Heart left ventricle (tissue), 16 donors: ENCODE results near the gene KCNC1. TPM values are rescaled to one million over a fixed set of nuclear protein-coding genes. Genes with fewer than 3 reads are reported as not detected.

ENCODE experiments used
- ATAC-seq, 4 donors: fragments of 200-7000 bp; cut with Tn5 transposase; one replicate each; pipeline ENCODE4 v1.9.1; 2020 to 2022; ENCODE audit warnings: moderate library complexity in 4 of 4, mild to moderate bottlenecking in 3 of 4, moderate number of reproducible peaks in 1 of 4
- DNase-seq, 5 donors: peaks; one replicate each; pipeline ENCODE4 v3.0.0-alpha.2; 2020
- H3K27ac ChIP-seq, 12 donors: fragments of 200-600 bp; sonication (generic) in 4 of 12; one replicate each; pipeline versions ENCODE4 v1.5.0 to v1.8.0; 2016 to 2022; ENCODE audit warnings: mild to moderate bottlenecking in 2 of 12
- H3K27me3 ChIP-seq, 9 donors: fragments of 200-600 bp; sonication (generic) in 2 of 9; one replicate each; pipeline versions ENCODE4 v1.5.1 to v1.8.0; 2016 to 2022; ENCODE audit warnings: mild to moderate bottlenecking in 3 of 9
- H3K36me3 ChIP-seq, 9 donors: fragments of 200-600 bp; sonication (generic) in 2 of 9; one replicate each; pipeline versions ENCODE4 v1.5.0 to v1.8.0; 2018 to 2022; ENCODE audit warnings: mild to moderate bottlenecking in 2 of 9
- H3K4me1 ChIP-seq, 12 donors: fragments of 200-600 bp; sonication (generic) in 4 of 12; one replicate each; pipeline versions ENCODE4 v1.5.0 to v1.8.0; 2016 to 2022; ENCODE audit warnings: mild to moderate bottlenecking in 3 of 12
- H3K4me3 ChIP-seq, 12 donors: fragments of 200-600 bp; sonication (generic) in 4 of 12; one replicate each; pipeline versions ENCODE4 v1.5.0 to v1.8.0; 2017 to 2022; ENCODE audit warnings: mild to moderate bottlenecking in 9 of 12, moderate library complexity in 4 of 12
- H3K9me3 ChIP-seq, 12 donors: fragments of 200-600 bp; sonication (generic) in 4 of 12; one replicate each; pipeline versions ENCODE4 v1.5.0 to v1.8.0; 2016 to 2022; ENCODE audit warnings: mild to moderate bottlenecking in 1 of 12
- CTCF ChIP-seq, 12 donors: fragments of 200-600 bp; sonication (generic) in 4 of 12; IDR thresholded peaks; one replicate each; pipeline versions ENCODE4 v1.5.0 to v1.8.0; 2018 to 2022; ENCODE audit warnings: antibody characterized with exemption in 12 of 12, mild to moderate bottlenecking in 5 of 12
- POLR2A ChIP-seq, 2 donors: fragments of 450-650 bp; IDR thresholded peaks; one replicate each; pipeline ENCODE4 v1.6.1; 2017; ENCODE audit warnings: antibody characterized with exemption in 2 of 2, mild to moderate bottlenecking in 2 of 2, moderate library complexity in 2 of 2
- WGBS, 4 donors: extraction: QIAGEN DNeasy Blood & Tissue Kit in 2 of 4; methylation state at CpG; one replicate each; pipeline versions ENCODE4 v1.1.5 to v1.1.7; 2013 to 2018; 5-methylcytosine and 5-hydroxymethylcytosine counted together
- intact Hi-C, 10 donors: fragments of 100-400 bp; cut with DNase I; formaldehyde crosslinking; loops; one replicate each; pipeline versions ENCODE4 v1.11.1 to v1.14.2; 2022
- polyA plus RNA-seq, 2 donors: library from polyadenylated mRNA; stranded (reverse); fragments of 200-250 nt; gene quantifications; one replicate each; pipeline ENCODE4 v1.2.3, GENCODE V29; 2013
- total RNA-seq, 9 donors: library from RNA; depleted of rRNA in 2 of 9; stranded (reverse); fragments of >200 nt in 2 of 9; fragmentation: NEBNext Ultra II Directional in 3 of 9; extraction: Animal tissue kit (Norgen Biotek cat#: 25700) in 3 of 9; gene quantifications; one replicate each; pipeline versions ENCODE4 v1.1.0 to v1.2.4, GENCODE V29; 2016 to 2023
- donor health status: ischemic (EF 13 %, LVEDD 7.1; RV severe dilation, severe dysfunction).
- donor health status: healthy with polysubstance abuse.
- donor health status: DM: no; HTN: yes; CAD: no.
- donor health status: DM: no; HTN: no; CAD: no.
- donor health status: ischemic (EF 25% LVEDD 6.9; RV normal size, moderate dysfunction).
- donor health status: ischemic (EF 25% LVEDD 5.7; RV mildly dilated, moderate dysfunction).
- donor health status: healthy.
- donor health status: DM: yes; HTN: yes; CAD: no.
- donor health status: ischemic (EF 35%, LVEDD 5.7; RV mildly dilated, moderate dysfunction).
- donor health status: nonischemic (EF 11% LVEDD 7.7; RV severe dilation, severe dysfunction).
- donor health status: DM: yes; HTN: yes; CAD: no.
- donor health status: PGD.
- donor health status: ischemic (EF 29% LVEDD 5.4; RV normal size, mild dysfunction).
- donor health status: nonischemic (EF 23%, LVEDD 6.1; RV moderate dilation, normal function).

Gene KCNC1
- total and polyA plus RNA-seq, 11 donors = 0.02 to 0.25 (median 0.05) TPM; not detected in 8

DNA sequence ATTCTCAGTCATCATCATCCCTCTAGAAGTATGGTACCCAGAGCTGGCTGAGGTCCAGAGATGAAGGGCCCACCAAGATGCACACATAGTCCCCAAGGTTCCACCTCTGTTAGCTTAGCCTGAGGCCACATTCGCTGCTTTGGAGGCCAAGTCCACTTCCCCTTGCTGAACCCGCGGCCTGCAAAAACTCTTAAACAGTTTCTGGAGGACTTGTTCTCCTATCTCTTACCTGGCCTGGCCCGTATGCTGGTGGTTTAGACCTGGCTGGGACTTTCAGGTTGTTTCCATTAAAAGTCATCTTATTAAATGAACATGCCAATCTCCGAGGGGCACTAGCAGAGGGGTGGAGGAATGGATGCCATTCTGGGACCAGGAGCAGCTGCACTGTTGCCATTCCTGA is 64.6 kb downstream of the KCNC1 start:
- H3K27ac ChIP-seq = peak overlapping the region in 10 of 12 donors; percentile 32 to 75 (median 69)

DNA sequence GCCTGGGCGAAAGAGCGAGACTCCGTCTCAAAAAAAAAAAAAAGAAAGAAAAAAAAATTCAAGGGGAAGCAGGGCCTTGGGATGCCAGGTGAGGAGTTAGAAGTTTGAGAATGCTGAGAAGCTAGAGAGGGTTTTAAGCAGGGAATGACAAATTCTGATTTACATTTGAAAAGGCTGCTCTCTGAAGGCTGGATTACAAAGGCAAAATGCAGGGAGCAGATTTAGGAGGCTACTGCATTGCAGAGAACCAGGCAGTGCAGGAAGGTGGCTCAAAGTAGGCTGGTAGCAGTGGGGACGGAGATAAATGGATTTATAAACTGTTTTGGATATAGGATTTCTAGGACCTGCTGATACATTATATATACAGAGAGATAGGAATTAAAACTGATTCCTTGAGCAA is 66.6 kb downstream of the KCNC1 start:
- Histone ChIP-seq H3K9me3 (no peaks in the 10 kb centered on the region), H3K4me1 (peaks cover 0 to 27% (median 7%) of the 10 kb centered on the region in 12 donors), H3K36me3 (no peaks in the 10 kb centered on the region), H3K27me3 (no peaks in the 10 kb centered on the region), H3K27ac (no peak overlapping the region), H3K4me3 (no peak overlapping the region)
- DNase-seq (no peak), ATAC-seq (no peak)
- no peak for TF ChIP-seq CTCF (IDR thresholded peaks at IDR 0.05)
- no peak for TF ChIP-seq POLR2A (IDR thresholded peaks at IDR 0.05)
- intact Hi-C loops = no loop called here
- WGBS, 4 donors = 95 to 98% (median 97%) methylated on average over 4 of the region's 4 CpGs

More for the DNA sequence above, 64.6 kb downstream of the KCNC1 start:
- Histone ChIP-seq H3K36me3 (no peaks in the 10 kb centered on the region), H3K4me1 (peaks cover 0 to 18% (median 6%) of the 10 kb centered on the region in 12 donors), H3K9me3 (no peaks in the 10 kb centered on the region), H3K27me3 (no peaks in the 10 kb centered on the region), H3K4me3 (no peak overlapping the region)
- DNase-seq = no peak
- 96 to 98% (median 97%) methylated on average over 5 of the region's 5 CpGs for WGBS, 4 donors
- no peak for ATAC-seq
- intact Hi-C loops = no loop called here
- TF ChIP-seq CTCF (IDR thresholded peaks at IDR 0.05) (no peak), POLR2A (IDR thresholded peaks at IDR 0.05) (no peak)

GRCh38 chr11:17802491-17802890 is 67.9 kb downstream of the KCNC1 start:
- ATAC-seq (no peak), DNase-seq (no peak)
- Histone ChIP-seq H3K9me3 (no peaks in the 10 kb centered on the region), H3K4me1 (peaks cover 0 to 35% (median 8%) of the 10 kb centered on the region in 12 donors), H3K4me3 (no peak overlapping the region), H3K27ac (no peak overlapping the region), H3K27me3 (no peaks in the 10 kb centered on the region), H3K36me3 (no peaks in the 10 kb centered on the region)
- intact Hi-C loops = no loop called here
- 91 to 98% (median 93%) methylated on average over 4 of the region's 4 CpGs for WGBS, 4 donors
- TF ChIP-seq POLR2A (IDR thresholded peaks at IDR 0.05) = no peak
- TF ChIP-seq CTCF (IDR thresholded peaks at IDR 0.05) = no peak

DNA sequence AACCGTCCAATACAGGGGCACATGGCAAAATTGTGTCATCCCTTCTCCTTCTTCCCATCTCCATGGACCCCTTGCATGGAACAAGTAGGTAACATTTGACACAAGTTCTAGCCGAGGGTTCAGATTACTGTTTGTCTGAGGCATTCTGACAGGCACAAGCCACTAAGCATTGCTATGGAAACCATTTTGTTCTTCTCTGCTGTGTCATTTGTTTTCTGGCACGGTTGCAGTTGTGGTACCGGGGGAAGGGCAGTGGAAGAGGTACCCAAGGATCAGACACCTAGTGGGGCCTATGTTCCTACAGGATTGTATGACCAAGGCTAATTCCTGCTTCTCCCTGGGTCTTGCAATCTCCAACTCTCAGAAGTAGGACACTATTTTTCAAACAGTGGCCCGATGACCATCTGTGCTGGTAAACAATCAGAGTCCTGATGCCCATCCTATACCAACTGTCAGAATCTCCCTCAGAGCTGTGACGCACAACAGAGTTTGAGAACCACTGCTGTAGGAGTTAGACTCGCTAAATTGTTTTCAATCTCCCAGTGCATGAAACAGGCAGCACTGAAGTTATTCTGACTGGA is 69.3 kb downstream of the KCNC1 start:
- WGBS, 4 donors = 91 to 92% (median 91%) methylated on average over 7 of the region's 7 CpGs
- Histone ChIP-seq H3K36me3 (no peaks in the 10 kb centered on the region), H3K27me3 (no peaks in the 10 kb centered on the region), H3K27ac (no peak overlapping the region), H3K4me1 (peaks cover 0 to 26% (median 6%) of the 10 kb centered on the region in 12 donors), H3K4me3 (no peak overlapping the region), H3K9me3 (no peaks in the 10 kb centered on the region)
- intact Hi-C loops = no loop called here
- ATAC-seq (no peak), DNase-seq (no peak)
- TF ChIP-seq CTCF (IDR thresholded peaks at IDR 0.05) (no peak), POLR2A (IDR thresholded peaks at IDR 0.05) (no peak)
